ENCODE data around the gene PSMD1. TPM values are rescaled to one million over a fixed set of nuclear protein-coding genes. Genes with fewer than 3 reads are reported as not detected.

PSMD1 gene
- total and polyA plus RNA-seq, 12 donors = 39.8 to 113 (median 94.0) TPM

GRCh38 chr2:231049286-231050017, 7.2 kb upstream of the PSMD1 start:
- TF ChIP-seq CTCF (IDR thresholded peaks at IDR 0.05) = no peak
- no peak overlapping the region for H3K4me3 ChIP-seq
- H3K9me3 ChIP-seq = no peaks in the 10 kb centered on the region
- H3K4me1 ChIP-seq = peaks cover 0 to 16% (median 6%) of the 10 kb centered on the region in 9 donors
- H3K27ac ChIP-seq = no peak overlapping the region
- DNase-seq = no peak
- intact Hi-C loops (cut with DNase I) = loop anchor here in 6 of 10 donors (5.0 to 10.0 kb wide), 2 partner anchors 222 to 225 kb away; no protein-coding TSS in a partner anchor
- peaks cover 0 to 30% (median 0%) of the 10 kb centered on the region in 7 donors for H3K27me3 ChIP-seq
- no peak for ATAC-seq
- no peaks in the 10 kb centered on the region for H3K36me3 ChIP-seq
- WGBS, 2 donors = 87% methylated on average over 12 of the region's 12 CpGs

GRCh38 chr2:231050018-231050901, 6.4 kb upstream of the PSMD1 start:
- WGBS, 2 donors = 63 to 75% methylated on average over 9 of the region's 9 CpGs
- no peaks in the 10 kb centered on the region for H3K9me3 ChIP-seq
- intact Hi-C loops (cut with DNase I) = loop anchor here in 5 of 10 donors (5.0 to 10.0 kb wide), 2 partner anchors 223 to 225 kb away; no protein-coding TSS in a partner anchor
- no peak for TF ChIP-seq CTCF (IDR thresholded peaks at IDR 0.05)
- peaks cover 0 to 30% (median 0%) of the 10 kb centered on the region in 7 donors for H3K27me3 ChIP-seq
- H3K27ac ChIP-seq = no peak overlapping the region
- ATAC-seq (no peak), DNase-seq (no peak)
- no peaks in the 10 kb centered on the region for H3K36me3 ChIP-seq
- no peak overlapping the region for H3K4me3 ChIP-seq
- peaks cover 0 to 16% (median 6%) of the 10 kb centered on the region in 9 donors for H3K4me1 ChIP-seq

- intact Hi-C loops (cut with DNase I) = loop anchor here in 5 of 10 donors (5.0 to 10.0 kb wide), 2 partner anchors 224 to 226 kb away; no protein-coding TSS in a partner anchor
- Histone ChIP-seq H3K36me3 (no peaks in the 10 kb centered on the region), H3K4me1 (peaks cover 0 to 16% (median 6%) of the 10 kb centered on the region in 9 donors), H3K4me3 (no peak overlapping the region), H3K9me3 (no peaks in the 10 kb centered on the region), H3K27me3 (peaks cover 0 to 30% (median 0%) of the 10 kb centered on the region in 7 donors), H3K27ac (no peak overlapping the region)
- ATAC-seq = no peak
- no peak for DNase-seq
- WGBS, 2 donors = 82 to 89% methylated on average over 5 of the region's 5 CpGs
- TF ChIP-seq CTCF (IDR thresholded peaks at IDR 0.05) = no peak
Observed at GRCh38 chr2:231051116-231051515, 5.6 kb upstream of the PSMD1 start.
